OCI-LY7 (cell line): ENCODE measurements around the gene CABP2.

ENCODE experiments used
- EZH2phosphoT487 ChIP-seq: fragments of 200-600 bp; sonication (generic); IDR thresholded peaks from 2 replicates; pipeline ENCODE4 v1.6.1; 2018; ENCODE audit warnings: low read depth, borderline replicate concordance, mild to moderate bottlenecking, mixed run types, antibody characterized with exemption, low read length, moderate library complexity, mixed read lengths
- TF ChIP-seq, protein P1 (sequence below): fragments of 200-600 bp; sonication (generic); conservative IDR thresholded peaks from 2 replicates; pipeline ENCODE4 v1.5.1; 2014; ENCODE audit warnings: mild to moderate bottlenecking, antibody characterized with exemption, low read length, moderate library complexity, mixed read lengths

- TF ChIP-seq, protein P1, sequence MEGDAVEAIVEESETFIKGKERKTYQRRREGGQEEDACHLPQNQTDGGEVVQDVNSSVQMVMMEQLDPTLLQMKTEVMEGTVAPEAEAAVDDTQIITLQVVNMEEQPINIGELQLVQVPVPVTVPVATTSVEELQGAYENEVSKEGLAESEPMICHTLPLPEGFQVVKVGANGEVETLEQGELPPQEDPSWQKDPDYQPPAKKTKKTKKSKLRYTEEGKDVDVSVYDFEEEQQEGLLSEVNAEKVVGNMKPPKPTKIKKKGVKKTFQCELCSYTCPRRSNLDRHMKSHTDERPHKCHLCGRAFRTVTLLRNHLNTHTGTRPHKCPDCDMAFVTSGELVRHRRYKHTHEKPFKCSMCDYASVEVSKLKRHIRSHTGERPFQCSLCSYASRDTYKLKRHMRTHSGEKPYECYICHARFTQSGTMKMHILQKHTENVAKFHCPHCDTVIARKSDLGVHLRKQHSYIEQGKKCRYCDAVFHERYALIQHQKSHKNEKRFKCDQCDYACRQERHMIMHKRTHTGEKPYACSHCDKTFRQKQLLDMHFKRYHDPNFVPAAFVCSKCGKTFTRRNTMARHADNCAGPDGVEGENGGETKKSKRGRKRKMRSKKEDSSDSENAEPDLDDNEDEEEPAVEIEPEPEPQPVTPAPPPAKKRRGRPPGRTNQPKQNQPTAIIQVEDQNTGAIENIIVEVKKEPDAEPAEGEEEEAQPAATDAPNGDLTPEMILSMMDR = no peak
- no peak for TF ChIP-seq EZH2phosphoT487
These were observed 20.3 kb upstream of the CABP2 start for GRCh38 chr11:67543585-67543984.
